ENCODE data around the gene PLEKHM1.
"Not testable (repeated sequence)": the region's sequence is repeated elsewhere in the genome, so short reads cannot be mapped to it uniquely, and the experiment has no call there.

PLEKHM1 gene

GRCh38 chr17:45490615-45491433 lies at the start of gene PLEKHM1:
Gene PLEKHM1 (minus strand): TSS chr17:45490721. CDS start chr17:45482484, 8,237 bp downstream.
- not testable (repeated sequence) for H3K27ac Mint-ChIP-seq; H3K36me3 Mint-ChIP-seq (ENCODE audit: low read depth); H3K9me3 Mint-ChIP-seq
- Mint-ChIP-seq H3K27me3 (ENCODE audit: low read depth, poor library complexity) (peaks cover 16% of the 10 kb centered on the region), H3K4me3 (peak within 1 kb of the TSS; percentile 92), H3K4me1 (peaks cover 18% of the 10 kb centered on the region)
- peak; percentile 86 for DNase-seq

- not testable (repeated sequence) for H3K27me3 Mint-ChIP-seq (ENCODE audit: low read depth, poor library complexity); H3K4me1 Mint-ChIP-seq; H3K4me3 Mint-ChIP-seq; H3K36me3 Mint-ChIP-seq (ENCODE audit: low read depth); H3K9me3 Mint-ChIP-seq; H3K27ac Mint-ChIP-seq; DNase-seq
Measured at GRCh38 chr17:45538168-45538567, 47.6 kb upstream of the PLEKHM1 start.

DNA sequence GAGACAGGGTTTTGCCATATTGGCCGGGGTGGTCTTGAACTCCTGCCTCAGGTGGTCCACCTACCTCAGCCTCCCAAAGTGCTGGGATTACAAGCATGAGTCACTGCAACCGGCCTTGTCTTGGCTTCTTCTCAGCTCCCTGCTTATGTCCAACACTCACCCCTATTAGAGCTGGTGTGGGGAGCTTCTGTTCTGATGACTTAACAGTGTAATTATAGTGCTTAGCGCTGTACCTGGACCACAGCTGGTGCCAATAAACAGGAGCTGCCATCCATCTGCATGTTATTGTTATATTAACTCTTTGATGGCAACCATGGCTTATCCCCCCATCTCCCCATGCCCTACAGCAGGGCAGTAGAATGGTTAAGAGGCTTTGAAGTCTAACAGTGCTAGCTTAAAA lies 15.6 kb upstream of the PLEKHM1 start:
- not testable (repeated sequence) for H3K9me3 Mint-ChIP-seq; H3K27ac Mint-ChIP-seq; DNase-seq; H3K36me3 Mint-ChIP-seq (ENCODE audit: low read depth); H3K27me3 Mint-ChIP-seq (ENCODE audit: low read depth, poor library complexity); H3K4me1 Mint-ChIP-seq; H3K4me3 Mint-ChIP-seq

- H3K36me3 Mint-ChIP-seq (ENCODE audit: low read depth); H3K27ac Mint-ChIP-seq; H3K4me1 Mint-ChIP-seq; H3K27me3 Mint-ChIP-seq (ENCODE audit: low read depth, poor library complexity); H3K4me3 Mint-ChIP-seq; H3K9me3 Mint-ChIP-seq; DNase-seq: not testable (repeated sequence)
Measured at GRCh38 chr17:45505183-45505582, 14.7 kb upstream of the PLEKHM1 start.

GRCh38 chr17:45501092-45501707 lies 10.7 kb upstream of the PLEKHM1 start:
- H3K4me3 Mint-ChIP-seq; DNase-seq; H3K27ac Mint-ChIP-seq; H3K4me1 Mint-ChIP-seq; H3K36me3 Mint-ChIP-seq (ENCODE audit: low read depth); H3K9me3 Mint-ChIP-seq; H3K27me3 Mint-ChIP-seq (ENCODE audit: low read depth, poor library complexity): not testable (repeated sequence)

GRCh38 chr17:45500478-45500877 lies 10.0 kb upstream of the PLEKHM1 start:
- not testable (repeated sequence) for H3K36me3 Mint-ChIP-seq (ENCODE audit: low read depth); DNase-seq; H3K9me3 Mint-ChIP-seq; H3K27ac Mint-ChIP-seq; H3K4me1 Mint-ChIP-seq; H3K27me3 Mint-ChIP-seq (ENCODE audit: low read depth, poor library complexity); H3K4me3 Mint-ChIP-seq

DNA sequence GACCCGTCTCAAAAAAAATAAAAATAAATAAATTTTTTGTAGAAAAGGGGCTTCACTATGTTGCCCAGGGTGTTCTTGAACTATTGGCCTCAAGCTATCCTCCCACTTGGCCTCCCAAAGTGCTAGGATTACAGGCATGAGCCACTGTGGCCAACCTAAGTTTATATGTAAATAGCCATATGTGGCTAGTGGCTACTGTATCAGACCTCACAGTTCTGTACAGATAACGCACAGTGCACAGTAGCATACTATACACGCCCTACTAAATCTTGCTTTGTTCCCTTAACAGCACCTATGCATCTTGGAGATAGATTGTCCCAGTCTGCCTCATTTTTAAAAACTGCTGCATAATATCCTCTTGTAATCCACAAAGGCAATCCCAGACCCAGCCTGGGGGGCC lies 8.7 kb upstream of the PLEKHM1 start:
- not testable (repeated sequence) for DNase-seq; H3K4me1 Mint-ChIP-seq; H3K9me3 Mint-ChIP-seq; H3K36me3 Mint-ChIP-seq (ENCODE audit: low read depth); H3K27ac Mint-ChIP-seq; H3K27me3 Mint-ChIP-seq (ENCODE audit: low read depth, poor library complexity); H3K4me3 Mint-ChIP-seq

DNA sequence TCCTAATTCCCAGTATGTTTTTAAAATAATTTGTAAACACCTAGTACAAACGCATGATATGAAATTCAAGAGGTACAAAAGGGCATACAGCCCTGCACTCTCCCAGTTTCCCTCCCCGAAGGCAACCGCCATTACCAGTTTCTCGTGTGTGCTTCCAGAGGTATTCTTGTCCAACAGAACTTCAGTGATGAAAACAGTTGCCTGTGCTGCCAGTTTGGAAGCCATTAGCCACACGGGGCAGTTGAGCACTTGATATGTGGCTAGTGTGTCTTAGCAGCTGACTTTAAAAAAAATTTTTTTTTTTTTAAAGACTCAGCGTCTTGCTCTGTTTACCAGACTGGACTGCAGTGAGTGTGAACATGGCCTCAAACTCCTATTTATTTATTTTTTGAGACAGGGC lies 7.9 kb upstream of the PLEKHM1 start:
- not testable (repeated sequence) for H3K36me3 Mint-ChIP-seq (ENCODE audit: low read depth); H3K27me3 Mint-ChIP-seq (ENCODE audit: low read depth, poor library complexity); H3K4me3 Mint-ChIP-seq; H3K9me3 Mint-ChIP-seq; H3K27ac Mint-ChIP-seq; H3K4me1 Mint-ChIP-seq; DNase-seq

DNA sequence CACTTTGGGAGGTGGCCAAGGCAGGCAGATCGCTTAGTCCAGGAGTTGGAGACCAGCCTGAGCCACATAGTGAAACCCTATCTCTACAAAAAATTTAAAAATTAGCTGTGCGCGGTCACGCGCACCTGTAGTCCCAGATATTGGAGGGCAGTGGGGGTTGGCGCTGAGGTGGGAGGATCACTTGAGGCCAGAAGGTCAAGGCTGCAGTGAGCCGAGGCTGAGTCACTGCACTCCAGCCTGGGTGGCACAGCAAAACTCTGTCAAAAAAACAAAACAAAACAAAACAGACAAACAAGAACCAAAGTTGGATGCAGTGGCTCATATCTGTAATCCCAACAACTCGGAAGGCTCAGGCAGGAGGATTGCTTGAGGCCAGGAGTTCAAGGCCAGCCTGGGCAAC lies 6.9 kb upstream of the PLEKHM1 start:
- not testable (repeated sequence) for DNase-seq; H3K4me3 Mint-ChIP-seq; H3K9me3 Mint-ChIP-seq; H3K36me3 Mint-ChIP-seq (ENCODE audit: low read depth); H3K4me1 Mint-ChIP-seq; H3K27ac Mint-ChIP-seq
- peaks cover 16% of the 10 kb centered on the region for H3K27me3 Mint-ChIP-seq (ENCODE audit: low read depth, poor library complexity)

GRCh38 chr17:45496507-45496906 lies 6.0 kb upstream of the PLEKHM1 start:
- H3K27me3 Mint-ChIP-seq (ENCODE audit: low read depth, poor library complexity) = peaks cover 17% of the 10 kb centered on the region
- H3K36me3 Mint-ChIP-seq (ENCODE audit: low read depth); DNase-seq; H3K4me3 Mint-ChIP-seq; H3K27ac Mint-ChIP-seq; H3K9me3 Mint-ChIP-seq; H3K4me1 Mint-ChIP-seq: not testable (repeated sequence)

- not testable (repeated sequence) for H3K36me3 Mint-ChIP-seq (ENCODE audit: low read depth); H3K9me3 Mint-ChIP-seq; H3K27ac Mint-ChIP-seq; DNase-seq; H3K4me3 Mint-ChIP-seq
- Mint-ChIP-seq H3K4me1 (peaks cover 10% of the 10 kb centered on the region), H3K27me3 (ENCODE audit: low read depth, poor library complexity) (peaks cover 19% of the 10 kb centered on the region)
Measured at GRCh38 chr17:45494556-45494955, 4.0 kb upstream of the PLEKHM1 start.

DNA sequence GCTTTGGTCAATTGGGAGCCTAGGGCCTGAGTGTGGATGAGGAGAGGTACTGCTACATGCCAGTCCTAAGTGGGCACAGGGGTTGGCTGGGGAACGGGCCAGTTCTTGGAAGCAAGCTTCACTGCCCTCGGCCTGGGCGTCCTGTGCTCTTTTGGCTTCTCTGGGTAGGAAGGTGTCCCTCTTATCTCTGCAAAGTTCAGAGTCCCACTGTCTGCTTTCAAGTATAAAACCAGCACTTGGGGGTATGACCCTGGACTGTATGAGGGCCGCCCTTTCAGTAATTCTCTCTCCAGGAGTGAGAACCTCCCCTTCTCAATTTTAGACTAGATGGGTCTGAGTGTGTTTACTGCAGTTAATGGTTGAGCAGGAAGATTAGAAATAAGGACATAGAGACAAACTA lies 1.6 kb upstream of the PLEKHM1 start:
- not testable (repeated sequence) for H3K27ac Mint-ChIP-seq

GRCh38 chr17:45490198-45490597 lies 323 bp downstream of the PLEKHM1 start:
- H3K27ac Mint-ChIP-seq; H3K36me3 Mint-ChIP-seq (ENCODE audit: low read depth); H3K9me3 Mint-ChIP-seq: not testable (repeated sequence)
- peak; percentile 4 for DNase-seq
- peaks cover 18% of the 10 kb centered on the region for H3K4me1 Mint-ChIP-seq
- H3K4me3 Mint-ChIP-seq = peak overlapping the region; percentile 92
- peaks cover 16% of the 10 kb centered on the region for H3K27me3 Mint-ChIP-seq (ENCODE audit: low read depth, poor library complexity)

More for the DNA sequence above, 1.6 kb upstream of the PLEKHM1 start:
- peak overlapping the region; percentile 30 for H3K4me3 Mint-ChIP-seq
- DNase-seq; H3K36me3 Mint-ChIP-seq (ENCODE audit: low read depth); H3K9me3 Mint-ChIP-seq: not testable (repeated sequence)
- H3K27me3 Mint-ChIP-seq (ENCODE audit: low read depth, poor library complexity) = peaks cover 16% of the 10 kb centered on the region
- peaks cover 18% of the 10 kb centered on the region for H3K4me1 Mint-ChIP-seq

GRCh38 chr17:45487704-45488103 lies 2.8 kb downstream of the PLEKHM1 start:
- peaks cover 33% of the 10 kb centered on the region for H3K4me1 Mint-ChIP-seq
- DNase-seq; H3K27me3 Mint-ChIP-seq (ENCODE audit: low read depth, poor library complexity); H3K27ac Mint-ChIP-seq; H3K36me3 Mint-ChIP-seq (ENCODE audit: low read depth); H3K4me3 Mint-ChIP-seq; H3K9me3 Mint-ChIP-seq: not testable (repeated sequence)

Data from nephron progenitor cell (in vitro differentiated cells).